Activated naive CD4-positive, alpha-beta T cell treated with anti-CD3 and anti-CD28 coated beads for 36 hours (primary cell): ENCODE measurements around the gene TTBK2. TPM values are rescaled to one million over a fixed set of nuclear protein-coding genes. Genes with fewer than 3 reads are reported as not detected.
"Not testable (repeated sequence)": the region's sequence is repeated elsewhere in the genome, so short reads cannot be mapped to it uniquely, and the experiment has no call there.

Experiments
- CTCF ChIA-PET: fragments of 350-600 bp; sonication (Branson Sonifier 250); formaldehyde crosslinking; loops from one replicate; lab custom pipeline; 2021; ENCODE audit warnings: antibody characterized with exemption; lab: Charles Lee
- DNase-seq: peaks from one replicate; pipeline ENCODE4 v3.0.0-alpha.2; 2020
- H3K27ac Mint-ChIP-seq: one replicate; pipeline ENCODE4 v1.8.0; 2021; ENCODE audit warnings: mild to moderate bottlenecking, mixed read lengths
- H3K27me3 Mint-ChIP-seq: one replicate; pipeline ENCODE4 v1.8.0; 2021; ENCODE audit warnings: low read depth, mixed read lengths
- H3K36me3 Mint-ChIP-seq: one replicate; pipeline ENCODE4 v1.8.0; 2021; ENCODE audit warnings: low read depth, mixed read lengths
- H3K4me1 Mint-ChIP-seq: one replicate; pipeline ENCODE4 v1.8.0; 2021; ENCODE audit warnings: low read depth, mixed read lengths
- H3K4me3 Mint-ChIP-seq: one replicate; pipeline ENCODE4 v1.8.0; 2021; ENCODE audit warnings: mild to moderate bottlenecking, moderate library complexity, mixed read lengths
- H3K9me3 Mint-ChIP-seq: one replicate; pipeline ENCODE4 v1.8.0; 2021; ENCODE audit warnings: mixed read lengths
- intact Hi-C: fragments of 100-400 bp; cut with micrococcal nuclease; formaldehyde crosslinking; loops from one replicate; pipeline ENCODE4 v1.15.1; 2023
- total RNA-seq, 2 experiments: library from RNA; stranded (reverse); gene quantifications; one replicate each; pipeline ENCODE4 v1.2.3, GENCODE V29; 2021

Gene TTBK2
- total RNA-seq, 2 experiments from 2014 or later, result 13.5 to 15.7 TPM

DNA sequence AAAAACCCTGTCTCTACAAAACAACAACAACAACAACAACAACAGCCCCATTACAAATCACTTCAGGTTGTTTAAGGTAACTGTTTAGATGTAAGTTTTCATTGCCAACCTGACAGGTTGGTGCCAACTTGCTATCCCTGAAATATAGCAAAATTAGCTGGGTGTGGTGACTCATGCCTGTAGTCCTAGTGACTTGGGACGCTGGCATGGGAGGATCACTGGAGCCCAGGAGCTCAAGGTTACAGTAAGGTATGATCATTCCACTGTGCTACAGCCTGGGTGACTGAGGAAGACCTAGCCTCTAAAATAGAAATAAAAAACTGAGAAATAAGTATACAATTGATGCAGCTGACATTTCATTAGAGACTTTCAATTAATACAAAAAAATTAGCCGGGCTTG lies 147.7 kb downstream of the TTBK2 start:
- no peak overlapping the region for H3K27ac Mint-ChIP-seq
- CTCF ChIA-PET, result interaction anchor here (0.6 kb wide), 1 partner anchor 124 kb away, joined by 5 read pairs; no protein-coding TSS in a partner anchor
- H3K4me1 Mint-ChIP-seq, result no peaks in the 10 kb centered on the region
- intact Hi-C loops, result no loop called here
- DNase-seq, result no peak
- no peaks in the 10 kb centered on the region for H3K27me3 Mint-ChIP-seq
- H3K4me3 Mint-ChIP-seq, result no peak overlapping the region
- H3K36me3 Mint-ChIP-seq, result peaks cover 28% of the 10 kb centered on the region
- peaks cover 7% of the 10 kb centered on the region for H3K9me3 Mint-ChIP-seq

- no peak overlapping the region for H3K4me3 Mint-ChIP-seq
- H3K27me3 Mint-ChIP-seq, result no peaks in the 10 kb centered on the region
- DNase-seq, result no peak
- H3K27ac Mint-ChIP-seq, result no peak overlapping the region
- H3K36me3 Mint-ChIP-seq, result peaks cover 35% of the 10 kb centered on the region
- H3K4me1 Mint-ChIP-seq, result no peaks in the 10 kb centered on the region
- peaks cover 10% of the 10 kb centered on the region for H3K9me3 Mint-ChIP-seq
- intact Hi-C loops, result no loop called here
- CTCF ChIA-PET, result no interaction called here
These were observed 148.4 kb downstream of the TTBK2 start for GRCh38 chr15:42772144-42772543.

GRCh38 chr15:42766109-42766508 lies 154.5 kb downstream of the TTBK2 start:
- CTCF ChIA-PET, intact Hi-C loops, H3K27ac Mint-ChIP-seq, H3K4me3 Mint-ChIP-seq, DNase-seq, H3K4me1 Mint-ChIP-seq, H3K27me3 Mint-ChIP-seq: not testable (repeated sequence)
- H3K36me3 Mint-ChIP-seq, result peaks cover 62% of the 10 kb centered on the region
- H3K9me3 Mint-ChIP-seq, result peaks cover 40% of the 10 kb centered on the region

GRCh38 chr15:42764154-42764731 lies 156.3 kb downstream of the TTBK2 start:
- H3K27ac Mint-ChIP-seq, intact Hi-C loops, DNase-seq, H3K4me3 Mint-ChIP-seq, CTCF ChIA-PET, H3K4me1 Mint-ChIP-seq, H3K27me3 Mint-ChIP-seq: not testable (repeated sequence)
- peaks cover 42% of the 10 kb centered on the region for H3K9me3 Mint-ChIP-seq
- H3K36me3 Mint-ChIP-seq, result peaks cover 55% of the 10 kb centered on the region

DNA sequence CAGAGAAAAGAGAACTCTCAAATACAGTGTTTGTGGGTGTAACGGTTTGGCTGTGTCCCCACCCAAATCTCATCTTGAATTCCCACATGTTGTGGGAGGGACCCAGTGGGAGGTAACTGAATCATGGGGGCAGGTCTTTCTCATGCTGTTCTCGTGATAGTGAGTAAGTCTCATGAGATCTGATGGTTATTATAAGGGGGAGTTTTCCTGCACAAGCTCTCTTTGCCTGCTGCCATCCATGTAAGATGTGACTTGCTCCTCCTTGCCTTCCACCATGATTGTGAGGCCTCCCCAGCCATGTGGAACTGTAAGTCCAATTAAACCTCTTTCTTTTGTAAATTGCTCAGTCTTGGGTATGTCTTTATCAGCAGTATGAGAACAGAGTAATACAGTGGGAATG lies 158.8 kb downstream of the TTBK2 start:
- H3K27ac Mint-ChIP-seq, H3K27me3 Mint-ChIP-seq, CTCF ChIA-PET, intact Hi-C loops, H3K4me1 Mint-ChIP-seq, DNase-seq, H3K4me3 Mint-ChIP-seq: not testable (repeated sequence)
- H3K36me3 Mint-ChIP-seq, result peaks cover 39% of the 10 kb centered on the region
- H3K9me3 Mint-ChIP-seq, result peaks cover 35% of the 10 kb centered on the region

GRCh38 chr15:42760759-42761158 lies 159.8 kb downstream of the TTBK2 start:
- Mint-ChIP-seq H3K27ac (no peak overlapping the region), H3K27me3 (no peaks in the 10 kb centered on the region), H3K4me3 (no peak overlapping the region), H3K36me3 (peaks cover 36% of the 10 kb centered on the region), H3K4me1 (no peaks in the 10 kb centered on the region), H3K9me3 (peaks cover 30% of the 10 kb centered on the region)
- intact Hi-C loops, result no loop called here
- CTCF ChIA-PET, result no interaction called here
- no peak for DNase-seq

DNA sequence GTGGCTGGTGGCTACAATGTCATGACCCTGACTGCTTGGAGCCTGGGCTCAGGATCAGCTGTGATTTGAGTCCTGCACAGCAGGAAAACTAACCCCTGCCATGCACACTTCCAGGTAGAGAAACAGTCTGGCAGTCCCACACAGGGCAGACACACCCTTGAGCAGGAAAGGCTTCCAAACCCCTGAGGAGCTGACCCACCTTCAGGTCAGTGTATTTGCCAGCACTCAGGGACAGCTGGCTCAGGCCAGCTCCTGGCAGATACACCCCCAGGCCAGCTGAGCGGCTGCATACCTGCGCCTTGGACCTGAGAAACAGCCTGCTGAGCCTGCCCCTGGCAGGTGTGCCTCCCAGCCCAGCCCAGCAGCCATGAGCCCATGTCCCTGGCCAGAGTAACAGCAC lies 161.5 kb downstream of the TTBK2 start:
- CTCF ChIA-PET, result interaction anchor here (0.6 kb wide), 1 partner anchor 111 kb away, joined by 3 read pairs; no protein-coding TSS in a partner anchor
- DNase-seq, result no peak
- H3K27me3 Mint-ChIP-seq, result no peaks in the 10 kb centered on the region
- no peaks in the 10 kb centered on the region for H3K4me1 Mint-ChIP-seq
- no peak overlapping the region for H3K27ac Mint-ChIP-seq
- intact Hi-C loops, result no loop called here
- peaks cover 26% of the 10 kb centered on the region for H3K36me3 Mint-ChIP-seq
- no peak overlapping the region for H3K4me3 Mint-ChIP-seq
- peaks cover 23% of the 10 kb centered on the region for H3K9me3 Mint-ChIP-seq

- intact Hi-C loops, result no loop called here
- Mint-ChIP-seq H3K4me1 (no peaks in the 10 kb centered on the region), H3K36me3 (peaks cover 36% of the 10 kb centered on the region), H3K27me3 (no peaks in the 10 kb centered on the region), H3K9me3 (peaks cover 6% of the 10 kb centered on the region), H3K27ac (no peak overlapping the region), H3K4me3 (no peak overlapping the region)
- CTCF ChIA-PET, result no interaction called here
- DNase-seq, result no peak
These were observed 170.3 kb downstream of the TTBK2 start for GRCh38 chr15:42750306-42750705.

DNA sequence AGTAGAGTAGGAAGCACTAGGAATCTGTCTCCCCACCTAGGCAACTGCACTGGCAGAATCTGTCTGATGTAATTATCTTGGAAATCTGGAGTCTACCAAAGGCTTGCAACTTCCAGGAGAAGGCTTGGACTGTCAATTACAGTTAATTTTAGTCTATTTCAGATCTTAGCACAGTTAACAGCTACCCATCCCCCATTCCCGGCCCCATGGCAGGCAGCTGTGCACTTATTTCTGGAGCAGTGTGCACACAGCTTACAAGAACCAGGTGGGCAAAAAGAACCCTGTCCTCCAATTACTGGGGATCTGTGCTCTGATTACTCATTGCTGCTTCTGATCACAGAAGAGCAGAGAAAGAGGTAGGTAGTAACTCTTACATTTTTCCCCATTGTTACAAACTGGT lies 171.3 kb downstream of the TTBK2 start:
- H3K4me1 Mint-ChIP-seq, result no peaks in the 10 kb centered on the region
- no peak for DNase-seq
- CTCF ChIA-PET, result interaction anchor here (0.7 to 1.0 kb wide), 2 partner anchors 10 to 436 kb away, joined by 3 to 4 read pairs; no protein-coding TSS in a partner anchor
- peaks cover 36% of the 10 kb centered on the region for H3K36me3 Mint-ChIP-seq
- intact Hi-C loops, result no loop called here
- H3K27ac Mint-ChIP-seq, result no peak overlapping the region
- H3K9me3 Mint-ChIP-seq, result peaks cover 6% of the 10 kb centered on the region
- H3K4me3 Mint-ChIP-seq, result no peak overlapping the region
- no peaks in the 10 kb centered on the region for H3K27me3 Mint-ChIP-seq

GRCh38 chr15:42744195-42744594 lies 176.4 kb downstream of the TTBK2 start:
- CTCF ChIA-PET, result no interaction called here

DNA sequence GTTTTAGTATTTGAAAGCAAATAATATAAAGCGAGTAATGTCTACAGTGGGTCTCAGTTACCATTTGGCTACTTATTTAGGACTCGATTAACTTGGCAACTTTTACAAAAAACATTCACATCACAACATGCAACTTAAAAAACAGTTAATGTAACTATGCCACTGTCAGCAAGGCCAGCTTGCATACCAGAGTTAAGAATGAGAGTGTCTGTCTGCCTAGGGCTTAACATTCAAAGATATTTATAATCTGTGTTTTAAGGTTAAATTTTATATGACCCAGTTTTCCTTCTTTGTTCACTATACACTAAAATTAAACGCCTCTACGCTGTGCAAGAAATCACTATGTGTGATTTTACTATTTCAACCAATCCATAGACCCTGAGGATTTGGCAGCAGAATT lies 178.4 kb downstream of the TTBK2 start:
- CTCF ChIA-PET, result no interaction called here
- intact Hi-C loops, result no loop called here
- Mint-ChIP-seq H3K4me1 (peaks cover 4% of the 10 kb centered on the region), H3K27ac (no peak overlapping the region), H3K36me3 (peaks cover 3% of the 10 kb centered on the region), H3K9me3 (no peaks in the 10 kb centered on the region), H3K27me3 (no peaks in the 10 kb centered on the region), H3K4me3 (no peak overlapping the region)
- no peak for DNase-seq

More at GRCh38 chr15:42744195-42744594, 176.4 kb downstream of the TTBK2 start:
- H3K27ac Mint-ChIP-seq, result no peak overlapping the region
- intact Hi-C loops, result no loop called here
- no peak overlapping the region for H3K4me3 Mint-ChIP-seq
- peaks cover 3% of the 10 kb centered on the region for H3K36me3 Mint-ChIP-seq
- DNase-seq, result no peak
- H3K4me1 Mint-ChIP-seq, result no peaks in the 10 kb centered on the region
- no peaks in the 10 kb centered on the region for H3K27me3 Mint-ChIP-seq
- H3K9me3 Mint-ChIP-seq, result no peaks in the 10 kb centered on the region

GRCh38 chr15:42741710-42742109 lies 178.9 kb downstream of the TTBK2 start:
- intact Hi-C loops, result no loop called here
- no peaks in the 10 kb centered on the region for H3K27me3 Mint-ChIP-seq
- no peaks in the 10 kb centered on the region for H3K9me3 Mint-ChIP-seq
- CTCF ChIA-PET, result no interaction called here
- H3K27ac Mint-ChIP-seq, result no peak overlapping the region
- DNase-seq, result no peak
- H3K4me1 Mint-ChIP-seq, result peaks cover 4% of the 10 kb centered on the region
- peaks cover 3% of the 10 kb centered on the region for H3K36me3 Mint-ChIP-seq
- H3K4me3 Mint-ChIP-seq, result no peak overlapping the region
